Tibial nerve (tissue), 4 donors: Measurements from ENCODE around the gene AMIGO2. TPM values are rescaled to one million over a fixed set of nuclear protein-coding genes. Genes with fewer than 3 reads are reported as not detected.
A peak's percentile ranks its signal among the peaks of the same experiment; 100 is the strongest.

Experiments used
- DNase-seq, 2 donors: peaks; one replicate each; pipeline ENCODE4 v3.0.0-alpha.2; 2019; ENCODE audit warnings: low spot score in 2 of 2
- H3K27ac ChIP-seq, 4 donors: fragments of 200-600 bp; sonication (generic) in 3 of 4; one replicate each; pipeline ENCODE4 v1.5.1; 2017 to 2019; ENCODE audit warnings: mild to moderate bottlenecking in 1 of 4
- H3K27me3 ChIP-seq, 2 donors: fragments of 200-600 bp; sonication (generic) in 1 of 2; one replicate each; pipeline versions ENCODE4 v1.5.1 to v1.6.0; 2017 to 2019
- H3K36me3 ChIP-seq, 3 donors: fragments of 200-600 bp; sonication (generic); one replicate each; pipeline ENCODE4 v1.5.1; 2018 to 2019
- H3K4me1 ChIP-seq, 4 donors: fragments of 200-600 bp; sonication (generic) in 3 of 4; one replicate each; pipeline ENCODE4 v1.5.1; 2017 to 2019
- H3K4me3 ChIP-seq, 4 donors: fragments of 200-600 bp; sonication (generic) in 3 of 4; one replicate each; pipeline ENCODE4 v1.5.1; 2017 to 2019; ENCODE audit warnings: mild to moderate bottlenecking in 1 of 4, moderate library complexity in 1 of 4
- H3K9me3 ChIP-seq, 4 donors: fragments of 200-600 bp; sonication (generic) in 3 of 4; one replicate each; pipeline ENCODE4 v1.5.1; 2017 to 2019
- EP300 ChIP-seq, 2 donors: sonication (generic); formaldehyde crosslinking; IDR thresholded peaks; one replicate each; pipeline ENCODE4 v1.6.1; 2017; ENCODE audit warnings: antibody characterized with exemption in 2 of 2, mild to moderate bottlenecking in 1 of 2
- POLR2A ChIP-seq, 2 donors: fragments of 450-650 bp; IDR thresholded peaks; one replicate each; pipeline ENCODE4 v1.6.1; 2017; ENCODE audit warnings: antibody characterized with exemption in 2 of 2, mild to moderate bottlenecking in 2 of 2, moderate library complexity in 2 of 2
- whole genome bisulfite sequencing, 2 donors: methylation state at CpG; one replicate each; pipeline ENCODE4 v1.1.5; 2018; 5-methylcytosine and 5-hydroxymethylcytosine counted together
- total RNA-seq, 4 donors: library from RNA; depleted of rRNA; stranded (reverse); fragments of >200 nt; gene quantifications; one replicate each; pipeline ENCODE4 v1.1.0, GENCODE V29; 2016
- TF ChIP-seq, protein P1 (sequence below), 5 experiments: fragments of 200-600 bp in 3 of 5; fragments of 450-650 bp in 2 of 5; sonication (generic) in 3 of 5; IDR thresholded peaks; one replicate each; pipeline ENCODE4 v1.5.1; 2016 to 2019; ENCODE audit warnings: antibody characterized with exemption in 5 of 5, mild to moderate bottlenecking in 3 of 5, moderate library complexity in 2 of 5

AMIGO2 gene, protein sequence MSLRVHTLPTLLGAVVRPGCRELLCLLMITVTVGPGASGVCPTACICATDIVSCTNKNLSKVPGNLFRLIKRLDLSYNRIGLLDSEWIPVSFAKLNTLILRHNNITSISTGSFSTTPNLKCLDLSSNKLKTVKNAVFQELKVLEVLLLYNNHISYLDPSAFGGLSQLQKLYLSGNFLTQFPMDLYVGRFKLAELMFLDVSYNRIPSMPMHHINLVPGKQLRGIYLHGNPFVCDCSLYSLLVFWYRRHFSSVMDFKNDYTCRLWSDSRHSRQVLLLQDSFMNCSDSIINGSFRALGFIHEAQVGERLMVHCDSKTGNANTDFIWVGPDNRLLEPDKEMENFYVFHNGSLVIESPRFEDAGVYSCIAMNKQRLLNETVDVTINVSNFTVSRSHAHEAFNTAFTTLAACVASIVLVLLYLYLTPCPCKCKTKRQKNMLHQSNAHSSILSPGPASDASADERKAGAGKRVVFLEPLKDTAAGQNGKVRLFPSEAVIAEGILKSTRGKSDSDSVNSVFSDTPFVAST
- 1 to 10 TPM; 1.7 to 6.6 (median 3.1) TPM for total RNA-seq

DNA sequence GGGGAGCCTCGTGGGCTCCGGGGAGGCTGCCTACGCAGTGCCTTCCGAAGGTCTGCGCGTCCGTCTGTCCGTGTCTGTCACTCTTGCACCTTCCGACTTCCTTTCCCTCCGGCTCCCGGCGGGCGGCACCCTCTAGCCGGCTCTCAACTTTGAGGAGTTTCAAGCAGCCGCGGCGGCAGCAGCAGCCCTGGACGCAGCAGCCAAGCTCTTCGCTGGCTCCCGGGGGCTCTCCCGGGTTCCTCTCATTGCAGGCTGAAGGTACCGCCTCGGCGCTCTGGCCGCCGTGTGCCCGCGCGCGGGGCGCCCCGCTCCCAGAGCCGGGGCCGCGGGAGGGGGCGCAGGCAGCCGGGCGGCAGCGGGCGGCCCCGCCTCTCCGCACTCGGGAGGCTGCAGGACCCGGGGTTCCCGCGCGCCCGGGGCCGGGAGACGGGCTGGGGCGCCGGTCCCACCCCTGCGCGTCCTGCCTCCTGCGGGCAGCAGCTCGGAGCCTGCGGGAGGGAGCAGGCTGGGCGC lies at the start of gene AMIGO2, which contains the start of gene PCED1B:
Gene AMIGO2, minus strand, starts transcription at position 492 of the 513 bp plus-strand sequence. CDS start 957 bp downstream, outside the sequence.
Gene PCED1B, plus strand, starts transcription at position 154 of the 513 bp plus-strand sequence. CDS start 155,443 bp downstream, outside the sequence.
- Histone ChIP-seq H3K4me1 (peaks cover 0 to 31% (median 11%) of the 10 kb centered on the region in 4 donors), H3K36me3 (no peaks in the 10 kb centered on the region), H3K27me3 (no peaks in the 10 kb centered on the region), H3K4me3 (peak within 1 kb of the TSS; percentile 67 to 84 (median 72)), H3K9me3 (no peaks in the 10 kb centered on the region), H3K27ac (peak within 1 kb of the TSS; percentile 61 to 91 (median 89))
- peak; percentile 45 to 55 for DNase-seq
- TF ChIP-seq, protein P1, sequence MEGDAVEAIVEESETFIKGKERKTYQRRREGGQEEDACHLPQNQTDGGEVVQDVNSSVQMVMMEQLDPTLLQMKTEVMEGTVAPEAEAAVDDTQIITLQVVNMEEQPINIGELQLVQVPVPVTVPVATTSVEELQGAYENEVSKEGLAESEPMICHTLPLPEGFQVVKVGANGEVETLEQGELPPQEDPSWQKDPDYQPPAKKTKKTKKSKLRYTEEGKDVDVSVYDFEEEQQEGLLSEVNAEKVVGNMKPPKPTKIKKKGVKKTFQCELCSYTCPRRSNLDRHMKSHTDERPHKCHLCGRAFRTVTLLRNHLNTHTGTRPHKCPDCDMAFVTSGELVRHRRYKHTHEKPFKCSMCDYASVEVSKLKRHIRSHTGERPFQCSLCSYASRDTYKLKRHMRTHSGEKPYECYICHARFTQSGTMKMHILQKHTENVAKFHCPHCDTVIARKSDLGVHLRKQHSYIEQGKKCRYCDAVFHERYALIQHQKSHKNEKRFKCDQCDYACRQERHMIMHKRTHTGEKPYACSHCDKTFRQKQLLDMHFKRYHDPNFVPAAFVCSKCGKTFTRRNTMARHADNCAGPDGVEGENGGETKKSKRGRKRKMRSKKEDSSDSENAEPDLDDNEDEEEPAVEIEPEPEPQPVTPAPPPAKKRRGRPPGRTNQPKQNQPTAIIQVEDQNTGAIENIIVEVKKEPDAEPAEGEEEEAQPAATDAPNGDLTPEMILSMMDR (IDR thresholded peaks at IDR 0.05): peak in 2 of 5 experiments; percentile 14 to 23
- TF ChIP-seq EP300 (IDR thresholded peaks at IDR 0.05): no peak
- no peak for TF ChIP-seq POLR2A (IDR thresholded peaks at IDR 0.05)
- 0 to 1% methylated on average over 21 to 26 of the region's 58 CpGs for WGBS, 2 donors

DNA sequence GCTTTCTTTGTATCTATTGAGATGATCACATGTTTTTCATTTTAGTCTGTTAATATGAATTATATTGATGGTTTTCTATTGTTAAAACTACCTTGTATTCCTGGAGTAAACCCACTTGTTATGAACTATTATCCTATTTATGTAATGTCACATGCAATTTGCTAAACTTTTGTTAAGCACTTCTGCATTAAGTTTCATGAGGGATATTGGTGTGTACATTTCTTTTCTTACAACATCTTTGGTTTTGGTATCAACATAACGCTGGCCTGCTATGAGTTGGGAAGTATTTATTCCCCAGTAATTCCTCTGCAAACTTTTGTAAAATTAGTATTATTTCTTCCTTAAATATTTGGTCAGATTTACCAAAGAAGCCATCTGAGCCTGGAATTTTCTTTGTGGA lies 46.5 kb upstream of the AMIGO2 start:
- Histone ChIP-seq H3K27me3 (no peaks in the 10 kb centered on the region), H3K4me3 (no peak overlapping the region), H3K36me3 (no peaks in the 10 kb centered on the region), H3K4me1 (no peaks in the 10 kb centered on the region), H3K9me3 (no peaks in the 10 kb centered on the region), H3K27ac (no peak overlapping the region)
- 88 to 96% methylated on average over 1 of the region's 1 CpG for WGBS, 2 donors
- DNase-seq: no peak
- TF ChIP-seq, protein P1 (IDR thresholded peaks at IDR 0.05): no peak
- TF ChIP-seq POLR2A (IDR thresholded peaks at IDR 0.05): no peak
- TF ChIP-seq EP300 (IDR thresholded peaks at IDR 0.05): no peak

DNA sequence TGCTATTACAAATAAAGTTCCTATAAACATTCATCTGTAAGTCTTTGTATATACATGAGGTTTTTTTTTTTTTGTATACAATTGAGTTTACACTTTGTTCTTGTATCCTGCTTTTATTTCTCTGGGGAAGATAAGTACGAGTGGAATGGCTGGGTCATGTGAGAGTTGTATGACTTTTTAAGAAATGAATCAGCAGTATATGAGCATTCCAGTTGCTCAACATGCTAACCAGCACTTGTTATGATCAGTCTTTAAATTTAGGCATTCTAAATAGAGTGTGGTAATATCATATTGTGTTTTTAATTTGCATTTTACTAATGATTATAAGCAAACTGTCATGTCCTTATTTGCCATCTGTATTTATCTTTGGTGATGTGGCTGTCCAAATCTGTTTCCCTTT lies 44.7 kb upstream of the AMIGO2 start:
- Histone ChIP-seq H3K36me3 (no peaks in the 10 kb centered on the region), H3K27me3 (no peaks in the 10 kb centered on the region), H3K4me1 (no peaks in the 10 kb centered on the region), H3K27ac (no peak overlapping the region), H3K9me3 (no peaks in the 10 kb centered on the region), H3K4me3 (no peak overlapping the region)
- WGBS, 2 donors: 21 to 25% methylated on average over 1 of the region's 1 CpG
- TF ChIP-seq, protein P1 (IDR thresholded peaks at IDR 0.05): no peak
- TF ChIP-seq EP300 (IDR thresholded peaks at IDR 0.05) (no peak), POLR2A (IDR thresholded peaks at IDR 0.05) (no peak)
- DNase-seq: no peak

DNA sequence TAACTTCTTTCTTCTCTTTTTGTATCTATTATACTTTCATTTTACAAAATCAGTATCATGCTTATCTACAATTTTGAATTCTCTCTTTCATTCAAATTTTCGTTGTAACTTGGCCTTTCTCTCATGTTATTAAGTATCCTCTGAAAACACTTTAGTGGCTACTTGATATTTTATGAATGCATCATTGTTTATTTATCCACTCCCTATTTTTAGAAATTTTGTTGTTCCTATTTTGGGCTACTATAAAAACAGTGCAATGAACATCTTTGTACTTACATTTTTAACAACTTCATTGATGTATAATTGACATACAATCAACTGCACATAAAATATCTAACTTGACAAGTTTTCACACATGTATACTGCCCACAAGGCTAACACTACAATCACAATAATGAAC lies 44.0 kb upstream of the AMIGO2 start:
- Histone ChIP-seq H3K27me3 (no peaks in the 10 kb centered on the region), H3K27ac (no peak overlapping the region), H3K9me3 (no peaks in the 10 kb centered on the region), H3K4me1 (no peaks in the 10 kb centered on the region), H3K4me3 (no peak overlapping the region), H3K36me3 (no peaks in the 10 kb centered on the region)
- DNase-seq: no peak
- no peak for TF ChIP-seq EP300 (IDR thresholded peaks at IDR 0.05)
- TF ChIP-seq, protein P1 (IDR thresholded peaks at IDR 0.05): no peak
- no peak for TF ChIP-seq POLR2A (IDR thresholded peaks at IDR 0.05)
- WGBS, 2 donors: 20 to 24% methylated on average over 1 of the region's 1 CpG

DNA sequence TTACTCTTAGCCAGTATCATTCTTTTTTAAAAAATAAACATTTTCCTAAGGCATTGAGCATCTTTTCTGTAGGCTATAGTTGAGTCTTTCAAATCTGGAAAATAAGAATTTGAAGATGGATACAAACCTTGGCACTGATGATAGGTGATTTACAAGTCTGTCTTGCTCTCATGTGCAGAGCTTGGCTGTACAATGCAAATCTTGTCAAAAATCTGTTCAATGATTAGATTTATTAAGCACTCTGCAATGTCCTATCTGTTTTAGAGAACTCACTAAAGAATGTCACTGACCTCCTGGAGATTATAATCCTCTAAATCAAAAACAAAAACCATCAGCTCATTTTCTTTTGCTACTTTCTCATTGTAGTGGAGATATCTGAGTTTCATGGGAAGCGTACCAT lies 42.8 kb upstream of the AMIGO2 start:
- Histone ChIP-seq H3K4me3 (no peak overlapping the region), H3K4me1 (no peaks in the 10 kb centered on the region), H3K27me3 (no peaks in the 10 kb centered on the region), H3K27ac (no peak overlapping the region), H3K9me3 (no peaks in the 10 kb centered on the region), H3K36me3 (no peaks in the 10 kb centered on the region)
- 98% methylated on average over 1 of the region's 1 CpG for WGBS, 2 donors
- TF ChIP-seq, protein P1 (IDR thresholded peaks at IDR 0.05): no peak
- TF ChIP-seq POLR2A (IDR thresholded peaks at IDR 0.05) (no peak), EP300 (IDR thresholded peaks at IDR 0.05) (no peak)
- DNase-seq: no peak
